ENCODE results near the gene CDCA4.
A peak's percentile ranks its signal among the peaks of the same experiment; 100 is the strongest.

The CDCA4 gene

DNA sequence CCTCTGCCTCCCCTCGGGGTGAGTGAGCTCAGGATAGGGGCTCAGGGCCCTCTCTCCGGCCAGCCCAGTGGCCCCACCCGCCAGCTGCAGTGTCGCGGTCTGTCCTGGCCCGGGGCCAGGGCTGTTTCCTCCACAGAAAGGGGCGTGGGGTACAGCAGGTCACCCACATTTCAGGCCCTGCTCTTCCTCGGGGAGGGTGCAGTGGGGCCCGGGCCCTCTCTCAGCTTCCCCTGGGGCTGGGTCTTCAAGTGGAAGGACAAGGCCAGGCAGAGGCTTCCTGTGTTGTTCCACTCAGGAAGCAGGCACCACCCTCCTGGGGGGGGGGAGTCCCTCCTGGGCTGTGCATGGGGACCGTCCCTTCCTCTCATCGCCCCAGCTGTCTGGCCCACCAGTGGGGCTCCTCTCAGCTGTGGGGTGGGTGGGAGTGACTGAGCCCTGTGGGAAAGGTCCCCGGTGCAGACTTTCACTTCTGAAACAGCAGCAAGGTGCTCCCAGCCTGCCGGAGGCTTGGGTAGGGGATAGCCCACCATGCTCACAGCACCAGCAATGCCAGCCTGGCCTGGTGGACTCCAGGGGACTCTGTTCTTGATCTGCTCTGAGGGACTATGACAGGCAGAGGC is 40.7 kb upstream of the CDCA4 start:
- H3K27ac ChIP-seq = no peak overlapping the region
- TF ChIP-seq, protein P1, sequence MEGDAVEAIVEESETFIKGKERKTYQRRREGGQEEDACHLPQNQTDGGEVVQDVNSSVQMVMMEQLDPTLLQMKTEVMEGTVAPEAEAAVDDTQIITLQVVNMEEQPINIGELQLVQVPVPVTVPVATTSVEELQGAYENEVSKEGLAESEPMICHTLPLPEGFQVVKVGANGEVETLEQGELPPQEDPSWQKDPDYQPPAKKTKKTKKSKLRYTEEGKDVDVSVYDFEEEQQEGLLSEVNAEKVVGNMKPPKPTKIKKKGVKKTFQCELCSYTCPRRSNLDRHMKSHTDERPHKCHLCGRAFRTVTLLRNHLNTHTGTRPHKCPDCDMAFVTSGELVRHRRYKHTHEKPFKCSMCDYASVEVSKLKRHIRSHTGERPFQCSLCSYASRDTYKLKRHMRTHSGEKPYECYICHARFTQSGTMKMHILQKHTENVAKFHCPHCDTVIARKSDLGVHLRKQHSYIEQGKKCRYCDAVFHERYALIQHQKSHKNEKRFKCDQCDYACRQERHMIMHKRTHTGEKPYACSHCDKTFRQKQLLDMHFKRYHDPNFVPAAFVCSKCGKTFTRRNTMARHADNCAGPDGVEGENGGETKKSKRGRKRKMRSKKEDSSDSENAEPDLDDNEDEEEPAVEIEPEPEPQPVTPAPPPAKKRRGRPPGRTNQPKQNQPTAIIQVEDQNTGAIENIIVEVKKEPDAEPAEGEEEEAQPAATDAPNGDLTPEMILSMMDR (conservative IDR thresholded peaks at IDR 0.05) = no peak

DNA sequence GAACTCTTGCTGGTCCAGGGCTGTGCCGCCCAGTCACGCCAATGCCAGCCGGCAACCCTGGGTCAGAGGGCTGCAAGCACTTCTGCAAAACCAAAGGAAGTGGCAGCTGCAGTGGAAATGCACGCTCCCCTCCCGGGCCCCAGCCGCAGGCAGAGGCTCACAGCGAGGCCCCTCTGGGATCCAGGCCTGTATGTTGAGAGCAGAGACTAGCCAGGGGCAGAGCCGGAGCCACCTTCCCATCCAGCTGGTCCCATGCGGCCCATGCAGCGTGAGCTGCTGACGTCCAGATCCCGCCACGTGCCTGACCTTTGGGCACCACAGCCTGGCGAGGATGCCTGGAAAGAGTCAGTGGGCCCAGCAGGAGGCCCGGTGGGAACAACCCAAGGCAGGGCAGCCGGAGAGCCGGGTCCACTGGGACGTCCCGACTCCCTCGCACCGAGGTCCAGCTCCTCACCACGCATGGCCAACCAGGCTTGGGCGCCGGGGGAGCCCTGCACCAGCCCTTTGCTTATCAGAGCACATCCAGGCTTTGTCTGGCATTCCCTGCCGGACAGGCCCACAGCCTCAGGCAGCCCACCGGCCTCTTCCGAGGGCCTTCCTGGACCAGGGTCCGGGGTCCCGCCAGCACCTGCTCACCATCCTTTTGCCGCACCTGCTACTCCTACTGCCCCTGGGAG is 40.0 kb upstream of the CDCA4 start:
- TF ChIP-seq, protein P1 (conservative IDR thresholded peaks at IDR 0.05) = no peak
- peak overlapping the region; percentile 56; the same call in 1 of the 2 replicates for H3K27ac ChIP-seq

DNA sequence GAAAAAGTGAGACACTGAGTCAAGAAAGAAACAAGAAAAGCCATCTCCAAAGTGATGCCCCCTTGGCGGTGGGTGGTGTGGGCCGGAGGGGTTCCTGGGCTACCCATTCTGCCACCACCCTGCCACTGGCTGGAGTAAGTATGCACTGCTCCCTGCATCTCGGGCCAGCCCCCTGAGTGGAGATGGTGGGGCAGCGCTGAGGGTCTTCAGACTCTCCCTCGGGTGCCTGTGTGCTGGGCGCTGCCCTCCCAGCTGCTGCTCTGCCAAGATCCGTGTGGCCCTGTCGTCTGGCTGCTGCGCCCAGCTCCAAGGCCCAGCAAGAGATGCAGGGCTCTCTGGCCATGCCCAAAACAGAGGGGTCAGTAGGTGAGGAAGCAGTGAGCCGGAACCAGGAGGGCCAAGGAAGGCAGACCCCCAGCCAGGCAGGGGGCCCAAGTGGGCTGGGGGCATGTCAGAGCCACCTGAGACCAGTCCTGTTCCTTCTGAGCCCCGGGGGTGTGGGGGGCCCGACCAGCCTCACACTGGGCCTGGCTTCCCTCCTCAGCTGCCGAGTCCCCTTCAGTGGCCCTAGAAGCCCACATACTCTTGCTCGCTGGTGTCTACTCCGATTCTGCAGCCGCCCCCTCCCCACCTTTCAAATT is 39.2 kb upstream of the CDCA4 start:
- peak overlapping the region; percentile 56 for H3K27ac ChIP-seq
- TF ChIP-seq, protein P1 (conservative IDR thresholded peaks at IDR 0.05) = no peak

DNA sequence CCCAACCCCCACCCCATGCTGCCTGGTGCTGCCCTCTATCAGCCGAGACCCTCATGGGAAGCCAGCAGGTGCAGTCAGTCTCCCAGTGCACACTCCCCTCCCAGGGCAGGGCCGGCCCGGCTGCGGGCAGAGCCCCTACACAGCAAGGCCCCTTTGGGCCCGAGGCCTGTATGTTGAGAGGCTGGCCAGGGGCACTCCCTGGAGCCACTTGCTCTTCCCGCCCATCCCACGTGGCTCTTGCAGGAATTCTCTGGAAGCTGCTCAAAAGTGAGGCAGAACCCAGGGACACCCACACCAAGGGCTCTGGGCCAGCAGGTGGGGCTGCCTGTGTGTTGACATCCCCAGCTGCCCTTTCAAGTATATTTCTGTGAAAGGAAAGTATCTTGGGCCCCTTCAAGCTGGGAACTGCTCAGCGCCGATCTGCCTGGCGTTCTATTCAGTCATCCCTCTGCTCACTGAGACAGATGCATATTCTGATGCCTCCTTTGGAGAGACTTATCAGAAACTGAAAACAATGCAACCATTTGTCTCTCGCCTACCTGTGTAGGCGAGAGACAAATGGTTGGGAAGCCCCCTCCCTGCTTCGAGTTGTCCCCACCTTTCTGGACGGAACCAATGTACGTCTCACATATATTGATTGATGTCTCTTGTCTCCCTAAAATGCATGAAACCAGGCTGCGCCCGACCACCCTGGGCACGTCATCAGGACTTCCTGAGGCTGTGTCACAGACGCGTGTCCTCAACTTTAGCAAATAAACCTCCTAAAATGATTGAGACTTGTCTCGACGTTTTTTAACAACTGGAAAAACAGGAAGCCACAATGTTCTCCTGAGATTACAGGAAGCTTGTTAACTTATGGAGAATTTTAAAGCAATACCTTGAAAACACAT is 38.4 kb upstream of the CDCA4 start:
- peak overlapping the region; percentile 56 for H3K27ac ChIP-seq
- TF ChIP-seq, protein P1 (conservative IDR thresholded peaks at IDR 0.05) = no peak

DNA sequence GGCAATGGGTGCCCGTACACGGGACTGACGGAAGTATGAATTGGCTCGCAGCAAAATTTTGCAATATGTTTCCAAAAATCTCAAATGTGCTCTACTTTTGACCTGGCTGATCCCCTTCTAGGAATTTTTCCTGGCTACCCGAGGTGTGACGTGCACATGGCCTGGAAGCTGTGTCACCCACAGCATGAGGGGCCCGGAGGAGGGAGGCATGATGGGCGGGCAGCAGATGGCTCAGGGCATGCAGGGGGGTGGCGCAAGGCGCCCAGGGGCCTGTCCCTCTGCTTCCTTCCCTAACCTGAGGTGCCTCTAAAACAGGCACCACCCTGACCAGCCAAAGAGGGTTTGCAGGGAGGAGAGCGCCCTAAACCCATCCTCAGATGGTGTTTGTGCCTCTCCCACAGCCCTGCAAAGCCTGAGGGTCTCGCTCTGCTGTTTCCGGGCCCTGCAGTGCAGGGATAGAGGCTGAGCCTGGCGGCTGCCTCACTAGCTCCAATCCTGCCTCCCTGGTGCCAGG is 37.7 kb upstream of the CDCA4 start:
- TF ChIP-seq, protein P1 (conservative IDR thresholded peaks at IDR 0.05) = no peak
- H3K27ac ChIP-seq = no peak overlapping the region; the same call in 1 of the 2 replicates

DNA sequence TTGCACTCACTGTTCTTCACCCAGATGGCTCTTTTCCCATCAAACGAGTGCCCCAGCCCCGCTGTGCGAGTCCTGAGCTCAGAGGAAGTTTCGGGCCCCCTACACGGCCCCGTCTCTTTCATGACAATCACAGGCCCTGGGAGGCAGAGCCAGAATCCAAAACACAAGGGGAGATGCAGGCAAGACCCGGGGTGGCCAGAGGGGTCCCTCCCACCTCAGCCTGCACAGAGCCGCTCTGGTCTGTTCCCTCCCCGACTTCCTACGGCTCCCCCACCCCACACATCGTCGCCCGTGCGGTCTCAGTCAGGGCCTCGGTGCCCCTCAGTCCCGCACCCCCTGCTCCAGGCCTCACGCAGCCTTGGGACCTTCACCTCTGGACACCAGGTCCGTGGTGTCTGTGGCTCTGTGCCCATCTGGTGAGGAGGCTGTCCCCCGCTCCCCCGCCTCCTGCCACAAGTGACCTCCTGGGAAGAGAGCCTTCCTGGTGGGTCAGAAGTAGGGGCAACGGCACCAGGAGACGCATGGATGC is 35.5 kb upstream of the CDCA4 start:
- TF ChIP-seq, protein P1 (conservative IDR thresholded peaks at IDR 0.05) = no peak

More for the DNA sequence above, 35.5 kb upstream of the CDCA4 start:
- no peak overlapping the region for H3K27ac ChIP-seq

Measured in VCaP (cell line).